Choroid plexus epithelial cell (primary cell): Measurements from ENCODE around the gene IDE.

ENCODE experiments used
- DNase-seq: peaks from one replicate; pipeline ENCODE4 v3.0.0-alpha.2; 2010; ENCODE audit warnings: low read depth
- H3K4me3 ChIP-seq: 2 replicates; pipeline ENCODE4 v1.5.1; 2011; ENCODE audit warnings: low read depth, mild to moderate bottlenecking, control low read depth, low read length, moderate library complexity
- TF ChIP-seq, protein P1 (sequence below): conservative IDR thresholded peaks from 2 replicates; pipeline ENCODE4 v1.5.1; 2011; ENCODE audit warnings: low read depth, mild to moderate bottlenecking, control low read depth, inconsistent platforms, low read length, moderate library complexity

The IDE gene

DNA sequence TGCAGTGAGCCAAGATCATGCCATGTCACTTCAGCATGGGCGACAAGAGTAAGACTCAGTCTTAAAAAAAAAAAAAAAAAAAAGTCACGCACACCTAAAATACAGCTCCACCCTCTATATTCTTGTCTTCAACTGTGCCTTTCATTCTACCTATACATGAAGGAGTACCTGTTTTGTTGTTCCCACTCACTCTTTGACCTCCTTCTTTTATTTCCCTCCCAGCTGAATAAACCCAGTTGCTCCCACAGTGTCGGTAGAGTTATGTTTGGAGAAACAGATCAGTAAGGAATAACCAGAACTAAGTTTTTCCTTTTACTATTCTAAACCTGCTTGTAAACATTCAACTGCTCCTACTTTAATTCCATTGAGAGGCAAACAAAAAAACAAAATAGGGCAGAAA lies 50.3 kb downstream of the IDE start:
- H3K4me3 ChIP-seq, result no peak overlapping the region
- no peak for DNase-seq
- TF ChIP-seq, protein P1, sequence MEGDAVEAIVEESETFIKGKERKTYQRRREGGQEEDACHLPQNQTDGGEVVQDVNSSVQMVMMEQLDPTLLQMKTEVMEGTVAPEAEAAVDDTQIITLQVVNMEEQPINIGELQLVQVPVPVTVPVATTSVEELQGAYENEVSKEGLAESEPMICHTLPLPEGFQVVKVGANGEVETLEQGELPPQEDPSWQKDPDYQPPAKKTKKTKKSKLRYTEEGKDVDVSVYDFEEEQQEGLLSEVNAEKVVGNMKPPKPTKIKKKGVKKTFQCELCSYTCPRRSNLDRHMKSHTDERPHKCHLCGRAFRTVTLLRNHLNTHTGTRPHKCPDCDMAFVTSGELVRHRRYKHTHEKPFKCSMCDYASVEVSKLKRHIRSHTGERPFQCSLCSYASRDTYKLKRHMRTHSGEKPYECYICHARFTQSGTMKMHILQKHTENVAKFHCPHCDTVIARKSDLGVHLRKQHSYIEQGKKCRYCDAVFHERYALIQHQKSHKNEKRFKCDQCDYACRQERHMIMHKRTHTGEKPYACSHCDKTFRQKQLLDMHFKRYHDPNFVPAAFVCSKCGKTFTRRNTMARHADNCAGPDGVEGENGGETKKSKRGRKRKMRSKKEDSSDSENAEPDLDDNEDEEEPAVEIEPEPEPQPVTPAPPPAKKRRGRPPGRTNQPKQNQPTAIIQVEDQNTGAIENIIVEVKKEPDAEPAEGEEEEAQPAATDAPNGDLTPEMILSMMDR, result no peak

DNA sequence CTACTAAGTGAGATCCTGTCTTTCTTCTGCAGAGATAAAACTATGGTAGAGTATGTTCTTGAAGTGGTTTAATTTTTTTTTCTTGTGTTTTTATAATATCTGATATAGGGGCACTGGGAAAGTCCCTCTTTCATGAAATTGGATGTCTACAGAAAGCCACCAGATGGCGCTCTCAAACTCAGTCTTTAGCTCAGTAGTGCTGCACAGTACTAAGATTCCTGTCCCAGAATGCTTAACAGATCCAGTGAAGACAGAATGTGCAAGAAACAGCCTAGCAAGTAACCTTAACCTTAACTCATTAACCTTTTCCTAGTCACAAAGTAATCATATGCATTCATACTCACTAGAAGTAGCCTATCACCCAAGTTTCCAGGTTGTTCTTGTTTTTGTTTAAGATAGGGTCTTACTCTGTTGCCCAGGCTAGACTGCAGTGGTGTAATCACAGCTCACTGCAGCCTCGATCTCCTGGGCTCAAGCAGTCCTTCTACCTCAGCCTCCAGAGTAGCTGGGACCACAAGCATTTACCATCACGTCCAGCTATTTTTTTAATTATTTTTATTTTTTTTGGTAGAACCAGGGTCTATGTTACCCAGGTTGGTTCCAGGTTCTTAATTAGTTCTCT lies 56.7 kb downstream of the IDE start:
- DNase-seq, result peak; percentile 91
- no peak overlapping the region for H3K4me3 ChIP-seq
- TF ChIP-seq, protein P1, result peak; percentile 77

DNA sequence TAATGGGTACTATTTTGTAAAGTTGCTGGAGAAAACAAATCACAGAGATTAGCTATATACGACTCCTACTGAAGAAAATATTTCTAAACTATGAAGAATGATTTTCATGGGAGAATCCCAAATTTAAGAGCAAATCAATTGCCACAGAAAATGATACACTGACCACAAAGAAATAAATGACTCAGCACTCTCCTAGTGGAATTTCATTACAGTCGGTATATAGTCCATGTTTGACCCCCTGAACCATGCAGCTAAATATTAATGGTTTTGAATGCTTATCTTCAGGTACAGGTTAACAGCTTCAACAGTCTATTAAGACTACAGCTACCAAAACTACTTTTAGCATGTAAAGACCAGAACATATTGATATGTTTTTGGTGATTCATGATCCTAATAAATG lies 65.0 kb downstream of the IDE start:
- no peak for DNase-seq
- TF ChIP-seq, protein P1, result no peak

DNA sequence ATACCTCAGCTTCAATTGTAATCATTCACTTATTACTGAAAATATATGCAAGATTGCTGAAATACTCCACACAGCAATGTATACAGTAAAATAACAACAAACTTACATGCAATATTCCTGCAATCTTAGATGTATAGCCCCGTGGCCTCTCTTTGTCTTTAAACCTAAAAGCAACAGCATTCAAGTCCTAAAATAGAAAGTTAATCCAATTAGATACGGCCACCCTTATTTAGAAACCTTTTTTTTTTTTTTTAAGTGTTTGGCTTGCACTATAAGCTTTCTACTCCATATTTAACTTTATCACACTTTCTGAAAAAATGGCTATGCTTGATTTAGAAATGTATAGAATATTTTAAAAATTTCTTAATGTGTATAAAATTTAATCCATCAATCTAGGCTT lies 67.6 kb downstream of the IDE start:
- no peak overlapping the region for H3K4me3 ChIP-seq
- no peak for DNase-seq
- TF ChIP-seq, protein P1, result no peak

More for the DNA sequence above, 65.0 kb downstream of the IDE start:
- no peak overlapping the region for H3K4me3 ChIP-seq

DNA sequence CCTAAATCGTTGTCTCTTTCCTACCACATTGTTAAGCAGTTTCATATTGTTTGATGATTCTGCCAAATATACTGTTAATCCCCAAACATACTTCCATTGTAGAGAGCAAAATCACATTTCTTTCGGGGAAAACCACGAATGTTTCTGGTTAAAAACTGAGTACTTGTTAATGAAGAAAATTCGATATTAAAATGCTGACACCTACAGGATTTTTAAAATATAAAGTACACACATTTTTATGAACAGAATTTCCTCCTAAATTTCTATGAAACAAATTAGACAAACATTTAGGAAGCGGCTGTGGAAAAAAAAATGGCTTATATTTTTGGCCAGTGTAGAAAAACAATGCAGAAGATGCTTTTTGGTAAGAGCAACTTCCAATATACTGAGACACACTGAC lies 68.8 kb downstream of the IDE start:
- no peak for DNase-seq

DNA sequence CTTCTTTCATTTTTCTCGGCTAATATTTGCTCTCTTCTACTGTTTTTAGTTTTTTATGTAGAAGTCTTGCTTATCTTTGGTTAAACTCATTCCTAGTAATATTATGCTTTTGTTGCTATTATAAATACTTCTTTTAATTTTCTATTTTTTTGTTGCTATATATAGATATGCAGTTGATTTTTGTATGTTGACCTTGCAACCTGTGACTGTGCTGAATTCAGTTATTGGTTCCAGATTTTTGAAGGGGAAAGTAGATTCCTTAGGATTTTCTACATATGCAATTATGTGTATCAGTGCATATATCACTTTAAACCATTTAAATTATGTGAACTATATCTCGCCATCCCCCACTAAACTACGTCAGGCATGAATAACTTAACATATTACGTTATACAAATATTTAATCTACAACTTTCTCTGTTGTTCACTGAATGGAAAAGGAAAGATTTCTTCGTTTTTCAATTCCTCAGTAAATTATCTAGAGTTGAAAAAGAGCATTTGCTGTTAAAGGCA lies 71.5 kb downstream of the IDE start:
- no peak for DNase-seq
- no peak overlapping the region for H3K4me3 ChIP-seq
- TF ChIP-seq, protein P1, result no peak

More for the DNA sequence above, 68.8 kb downstream of the IDE start:
- H3K4me3 ChIP-seq, result no peak overlapping the region
- TF ChIP-seq, protein P1, result no peak

DNA sequence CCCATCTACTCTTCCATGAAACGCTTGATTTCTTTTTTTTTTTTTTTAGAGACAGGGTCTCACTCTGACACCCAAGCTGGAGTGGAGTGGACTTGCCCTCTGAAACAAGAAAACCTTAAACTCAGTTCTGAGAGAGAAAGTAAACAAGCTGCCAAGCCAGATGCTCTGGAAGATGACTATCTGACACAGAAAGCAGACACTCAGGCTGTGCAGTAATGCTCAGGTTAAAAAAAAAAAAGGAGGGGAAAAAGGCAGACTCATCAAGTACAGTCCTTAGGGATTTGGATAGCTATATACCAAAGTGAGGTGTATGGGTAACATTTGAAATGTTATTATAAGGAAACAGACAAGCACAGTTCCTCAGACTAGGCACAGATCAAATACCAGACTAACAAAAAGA lies 80.5 kb downstream of the IDE start:
- H3K4me3 ChIP-seq, result no peak overlapping the region
- TF ChIP-seq, protein P1, result no peak
- peak; percentile 11 for DNase-seq
